ENCODE measurements around the gene ASTN2. TPM values are rescaled to one million over a fixed set of nuclear protein-coding genes. Genes with fewer than 3 reads are reported as not detected.

ASTN2 gene
- total RNA-seq, 4 donors from 2014 or later, result 3.3 to 10.2 (median 6.3) TPM

GRCh38 chr9:116700882-116701865, 713.7 kb downstream of the ASTN2 start:
- no peak for DNase-seq
- no peaks in the 10 kb centered on the region for H3K9me3 ChIP-seq
- TF ChIP-seq POLR2A (IDR thresholded peaks at IDR 0.05) (no peak), CTCF (IDR thresholded peaks at IDR 0.05) (no peak)
- H3K4me1 ChIP-seq, result no peaks in the 10 kb centered on the region
- no peak overlapping the region for H3K4me3 ChIP-seq
- H3K27me3 ChIP-seq, result no peaks in the 10 kb centered on the region
- peaks cover 0 to 36% (median 0%) of the 10 kb centered on the region in 3 donors for H3K36me3 ChIP-seq
- no peak overlapping the region for H3K27ac ChIP-seq

GRCh38 chr9:116700279-116700678, 714.6 kb downstream of the ASTN2 start:
- Histone ChIP-seq H3K9me3 (no peaks in the 10 kb centered on the region), H3K36me3 (peaks cover 0 to 36% (median 0%) of the 10 kb centered on the region in 3 donors)
- no peak for TF ChIP-seq POLR2A (IDR thresholded peaks at IDR 0.05)

GRCh38 chr9:116697887-116698286, 717.0 kb downstream of the ASTN2 start:
- no peaks in the 10 kb centered on the region for H3K9me3 ChIP-seq
- no peak for DNase-seq
- TF ChIP-seq POLR2A (IDR thresholded peaks at IDR 0.05) (no peak), CTCF (IDR thresholded peaks at IDR 0.05) (no peak)

More at GRCh38 chr9:116700279-116700678, 714.6 kb downstream of the ASTN2 start:
- Histone ChIP-seq H3K27ac (no peak overlapping the region), H3K27me3 (no peaks in the 10 kb centered on the region), H3K4me3 (no peak overlapping the region), H3K4me1 (no peaks in the 10 kb centered on the region)
- DNase-seq, result no peak

GRCh38 chr9:116697362-116697761, 717.5 kb downstream of the ASTN2 start:
- no peaks in the 10 kb centered on the region for H3K27me3 ChIP-seq
- no peak for DNase-seq
- no peaks in the 10 kb centered on the region for H3K9me3 ChIP-seq
- H3K4me1 ChIP-seq, result peaks cover 0 to 2% (median 0%) of the 10 kb centered on the region in 4 donors
- no peak overlapping the region for H3K4me3 ChIP-seq
- H3K27ac ChIP-seq, result no peak overlapping the region
- TF ChIP-seq POLR2A (IDR thresholded peaks at IDR 0.05) (no peak), CTCF (IDR thresholded peaks at IDR 0.05) (no peak)
- peaks cover 0 to 36% (median 0%) of the 10 kb centered on the region in 3 donors for H3K36me3 ChIP-seq

More at GRCh38 chr9:116697887-116698286, 717.0 kb downstream of the ASTN2 start:
- Histone ChIP-seq H3K27me3 (no peaks in the 10 kb centered on the region), H3K27ac (no peak overlapping the region), H3K36me3 (peaks cover 0 to 36% (median 0%) of the 10 kb centered on the region in 3 donors), H3K4me1 (no peaks in the 10 kb centered on the region), H3K4me3 (no peak overlapping the region)

- TF ChIP-seq CTCF (IDR thresholded peaks at IDR 0.05), result no peak
- TF ChIP-seq POLR2A (IDR thresholded peaks at IDR 0.05), result no peak
- no peak for DNase-seq
- H3K27ac ChIP-seq, result no peak overlapping the region
- no peaks in the 10 kb centered on the region for H3K27me3 ChIP-seq
- H3K9me3 ChIP-seq, result no peaks in the 10 kb centered on the region
- H3K4me3 ChIP-seq, result no peak overlapping the region
- peaks cover 0 to 5% (median 2%) of the 10 kb centered on the region in 4 donors for H3K4me1 ChIP-seq
- peaks cover 0 to 30% (median 0%) of the 10 kb centered on the region in 3 donors for H3K36me3 ChIP-seq
Measured at GRCh38 chr9:116695438-116695837, 719.4 kb downstream of the ASTN2 start.

GRCh38 chr9:116694785-116695291, 720.0 kb downstream of the ASTN2 start:
- H3K4me3 ChIP-seq, result no peak overlapping the region
- no peaks in the 10 kb centered on the region for H3K9me3 ChIP-seq
- DNase-seq, result no peak
- H3K4me1 ChIP-seq, result peaks cover 0 to 11% (median 2%) of the 10 kb centered on the region in 4 donors
- TF ChIP-seq POLR2A (IDR thresholded peaks at IDR 0.05) (no peak), CTCF (IDR thresholded peaks at IDR 0.05) (no peak)
- peaks cover 0 to 25% (median 0%) of the 10 kb centered on the region in 3 donors for H3K36me3 ChIP-seq
- H3K27me3 ChIP-seq, result no peaks in the 10 kb centered on the region
- H3K27ac ChIP-seq, result no peak overlapping the region

Data from Peyer's patch (tissue), 4 donors.